HG03025 (cell line): ENCODE measurements around the gene ZDHHC11.
"Not testable (repeated sequence)": the region's sequence is repeated elsewhere in the genome, so short reads cannot be mapped to it uniquely, and the experiment has no call there.

Experiments used
- ATAC-seq: cut with Tn5 transposase; IDR thresholded peaks from one replicate; pipeline ENCODE4 v1.9.1; 2021; ENCODE audit warnings: mild to moderate bottlenecking, moderate library complexity; ENCODE audit not compliant: unreplicated experiment, low FRiP score

The ZDHHC11 gene

DNA sequence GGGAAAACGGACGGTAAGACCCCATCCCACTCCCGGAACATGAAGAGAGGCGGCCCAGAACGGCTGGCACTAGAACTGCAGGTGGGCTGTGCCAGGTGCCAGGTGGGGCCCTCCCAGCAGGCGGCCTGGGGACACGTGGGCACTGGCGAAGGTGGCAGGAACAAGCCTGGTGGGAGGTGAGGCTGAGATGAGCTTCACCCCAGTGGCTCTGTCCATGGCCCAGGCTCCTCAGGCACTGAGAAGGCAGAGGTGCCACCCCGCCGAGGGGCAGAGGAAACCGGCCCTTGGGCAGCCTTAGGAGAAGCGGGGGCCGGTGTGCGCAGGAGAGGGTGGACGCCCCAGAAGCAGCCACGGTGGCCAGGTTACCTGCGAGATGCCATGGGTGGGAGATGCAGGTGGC lies 70.2 kb downstream of the ZDHHC11 start:
- not testable (repeated sequence) for ATAC-seq

DNA sequence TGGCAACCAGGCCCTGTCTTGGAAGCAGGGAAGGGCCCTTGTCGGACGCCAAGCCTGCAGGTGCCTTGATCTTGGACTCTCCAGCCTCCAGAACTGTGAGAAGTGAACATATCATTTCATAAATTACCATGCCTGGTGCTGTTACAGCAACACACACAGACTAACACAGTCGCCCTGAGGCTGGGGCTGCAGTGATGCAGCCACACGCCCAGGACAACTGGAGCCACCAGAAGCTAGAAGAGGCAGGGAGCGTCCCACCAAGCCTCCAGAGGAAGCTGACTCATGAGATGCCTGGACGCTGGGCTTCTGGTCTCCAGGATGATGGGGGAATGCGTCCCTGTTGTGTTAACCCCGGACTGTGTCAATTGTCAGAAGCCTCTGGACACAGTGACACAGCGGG lies 71.8 kb downstream of the ZDHHC11 start:
- ATAC-seq: not testable (repeated sequence)

DNA sequence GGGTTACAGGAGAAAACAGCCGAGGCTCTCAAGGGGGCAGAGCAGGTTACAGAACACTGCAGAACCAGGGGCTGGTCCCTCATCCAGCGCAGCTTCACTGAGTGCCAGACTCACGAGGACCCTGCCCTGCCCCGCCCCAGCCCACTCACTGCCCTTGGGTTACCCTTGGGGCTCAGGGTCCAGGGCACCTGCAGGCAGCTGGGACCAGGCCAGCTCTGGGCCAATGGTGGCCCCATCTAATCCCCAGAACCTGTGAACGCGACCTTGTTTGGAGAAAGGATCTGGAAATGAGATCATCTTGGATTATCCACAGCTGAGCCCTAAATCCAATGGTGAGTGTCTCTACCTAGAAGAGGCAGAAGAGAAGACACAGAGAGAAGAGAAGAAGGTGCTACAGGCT lies 72.4 kb downstream of the ZDHHC11 start:
- not testable (repeated sequence) for ATAC-seq

DNA sequence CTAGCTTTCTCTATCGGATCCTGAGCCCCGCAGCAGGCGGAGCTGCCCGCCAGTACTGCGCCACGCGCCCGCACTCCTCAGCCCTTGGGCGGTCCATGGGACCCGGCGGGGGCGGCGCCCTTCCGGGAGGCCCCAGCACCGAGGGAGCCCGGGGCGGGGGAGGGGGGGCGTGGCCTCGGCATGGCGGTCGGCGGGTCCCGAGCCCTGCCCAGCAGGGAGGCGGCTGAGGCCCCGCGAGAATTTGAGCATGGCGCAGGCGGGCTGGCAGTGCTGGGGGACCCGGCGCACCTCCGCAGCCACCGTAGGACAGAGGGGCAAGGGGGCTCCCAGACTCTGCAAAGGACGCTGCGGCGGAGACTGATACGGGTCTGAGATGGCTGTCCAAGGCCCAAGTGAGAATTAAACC lies 73.0 kb downstream of the ZDHHC11 start:
- no peak for ATAC-seq

DNA sequence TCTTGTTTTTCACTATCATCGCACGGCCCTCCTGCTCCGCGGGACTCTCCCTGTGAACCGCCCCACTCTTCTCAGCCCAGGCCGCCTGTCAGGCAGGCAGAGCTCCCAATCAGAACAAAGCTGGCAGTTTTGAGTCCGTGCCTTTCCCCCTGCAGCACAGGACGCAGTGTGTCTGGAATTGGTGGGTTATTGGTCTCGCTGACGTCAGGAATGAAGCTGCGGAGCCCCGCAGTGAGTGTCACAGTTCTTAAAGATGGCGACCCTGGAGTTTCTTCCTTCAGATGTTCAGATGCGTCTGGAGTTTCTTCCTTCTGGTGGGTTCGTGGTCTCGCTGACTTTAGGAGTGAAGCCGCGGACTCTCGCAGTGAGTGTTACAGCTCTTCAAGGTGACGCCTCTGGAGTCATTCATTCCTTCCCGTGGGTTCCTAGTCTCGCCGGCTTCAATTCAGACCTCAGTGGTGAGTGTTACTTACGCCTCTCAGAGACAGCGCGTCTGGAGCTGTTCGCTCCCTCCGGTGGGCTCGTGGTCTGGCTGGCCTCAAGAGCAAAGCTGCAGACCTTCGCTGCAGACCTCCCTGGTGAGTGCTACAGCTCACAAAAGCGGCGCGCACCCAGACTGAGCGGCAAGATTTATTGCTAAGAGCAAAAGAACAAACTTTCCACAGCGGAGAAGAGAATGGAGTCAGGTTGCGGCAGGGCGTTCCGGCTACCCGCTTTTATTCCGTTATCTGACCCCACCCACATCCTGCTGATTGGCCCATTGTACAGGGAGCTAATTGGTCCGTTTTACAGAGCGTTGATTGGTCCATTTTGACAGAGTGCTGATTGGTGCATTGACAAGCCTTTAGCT lies 73.7 kb downstream of the ZDHHC11 start:
- ATAC-seq: no peak

DNA sequence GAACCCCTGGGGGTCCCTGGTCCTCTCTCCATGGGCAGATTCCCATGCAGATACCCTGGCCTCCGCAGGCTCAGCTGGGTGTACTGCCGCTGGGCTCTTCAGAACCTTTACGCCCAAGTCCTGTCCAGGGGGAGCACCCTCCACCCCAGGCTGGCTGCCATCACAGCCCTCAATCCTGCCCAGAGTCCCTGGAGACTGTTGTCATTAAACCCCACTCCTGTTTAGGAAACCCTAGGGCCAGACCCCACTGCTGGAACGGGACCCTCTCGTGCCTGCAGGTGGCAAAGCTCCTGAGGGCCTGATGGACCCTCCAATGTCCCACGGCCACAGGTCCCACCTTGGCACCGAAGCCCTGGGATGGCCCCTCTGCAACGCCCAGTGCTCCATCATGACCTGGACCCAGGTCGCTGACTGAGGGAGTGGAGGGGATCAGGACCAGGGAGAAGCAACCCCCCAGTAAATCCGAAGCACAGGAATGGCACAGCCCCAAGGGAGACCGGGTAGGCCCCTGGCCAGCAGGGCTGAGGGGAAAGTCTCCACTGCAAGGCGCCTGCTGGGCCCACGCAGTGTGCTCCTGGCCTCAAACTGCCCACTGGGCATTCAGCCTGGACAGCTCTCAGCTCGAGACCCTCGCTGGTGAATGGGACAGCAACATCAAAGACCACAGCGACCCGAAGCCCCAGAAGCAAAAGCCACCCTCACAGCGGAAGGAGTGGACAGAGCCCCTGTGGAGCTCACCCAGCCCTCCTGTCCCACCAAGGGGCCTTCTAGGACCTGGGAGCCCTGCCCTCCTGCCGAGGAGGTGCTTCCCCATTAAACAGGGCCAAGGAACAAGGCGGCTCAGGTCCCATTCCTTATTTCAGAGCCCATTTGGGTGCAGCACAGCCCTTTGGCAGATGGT lies 74.6 kb downstream of the ZDHHC11 start:
- no peak for ATAC-seq

DNA sequence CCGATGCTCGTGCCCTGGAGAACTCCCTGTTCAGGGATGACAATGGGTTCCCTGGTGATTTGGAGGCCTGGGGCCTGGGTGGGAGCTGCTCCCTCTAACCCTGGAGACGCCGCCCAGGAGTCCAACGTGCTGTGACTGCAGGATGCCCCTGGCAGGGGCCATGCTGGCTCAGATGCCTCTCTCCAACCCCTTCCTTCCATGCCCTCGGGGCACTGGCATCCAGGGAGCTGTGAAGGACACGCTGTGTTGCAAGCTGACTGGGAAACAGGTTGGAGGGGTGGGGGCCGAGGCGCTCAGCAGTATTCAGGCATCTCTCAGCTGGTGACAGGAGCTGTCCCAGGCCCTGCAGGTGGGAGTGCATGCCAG lies 75.2 kb downstream of the ZDHHC11 start:
- not testable (repeated sequence) for ATAC-seq

DNA sequence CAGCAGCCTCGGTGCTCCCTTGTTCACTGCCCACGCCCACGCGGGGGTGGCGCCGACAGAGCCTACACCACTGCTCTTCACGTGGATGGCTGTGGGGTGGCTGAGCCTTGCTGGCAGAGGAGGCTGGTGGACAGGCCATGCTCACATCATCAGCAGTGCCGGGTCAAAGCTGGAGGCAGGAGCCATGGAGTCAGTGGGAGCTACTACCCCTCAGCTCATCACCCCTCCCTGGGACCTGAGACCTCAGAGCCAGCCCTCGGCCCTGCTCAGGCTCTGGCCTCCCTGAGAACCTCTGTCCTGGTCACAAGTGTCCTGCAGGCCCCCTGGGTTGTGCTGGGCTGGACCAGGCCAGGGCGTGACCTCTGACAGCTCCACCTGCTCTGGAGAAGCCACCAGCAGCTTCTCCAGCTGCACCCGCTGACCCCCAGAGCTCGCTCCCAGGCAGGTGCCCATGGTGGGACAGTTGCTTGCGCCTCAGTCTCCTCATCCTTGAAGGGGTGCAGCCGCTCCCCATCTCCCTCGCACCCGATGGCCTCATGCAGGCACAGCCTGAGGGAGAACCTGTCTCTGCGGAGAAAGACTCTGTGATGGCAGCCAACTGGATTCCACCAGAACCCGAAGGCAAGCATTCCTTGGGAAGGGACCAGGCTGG lies 75.8 kb downstream of the ZDHHC11 start:
- not testable (repeated sequence) for ATAC-seq

DNA sequence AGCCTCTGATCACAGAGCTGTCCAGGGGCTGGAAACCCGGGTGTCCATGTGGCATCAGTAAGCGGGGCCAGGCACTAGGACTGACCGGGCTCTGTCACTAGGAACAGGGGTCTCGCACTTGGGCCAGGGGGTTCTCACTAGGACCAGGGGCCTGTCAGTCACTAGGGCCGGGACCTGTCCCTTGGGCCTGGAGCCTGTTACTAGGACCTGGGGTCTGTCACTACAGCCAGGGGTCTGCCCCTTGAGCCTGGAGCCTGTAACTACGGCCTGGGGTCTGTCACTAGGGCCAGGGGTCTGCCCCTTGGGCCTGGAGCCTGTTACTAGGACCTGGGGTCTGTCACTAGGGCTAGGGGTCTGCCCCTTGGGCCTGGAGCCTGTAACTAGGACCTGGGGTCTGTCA lies 76.5 kb downstream of the ZDHHC11 start:
- ATAC-seq: not testable (repeated sequence)

DNA sequence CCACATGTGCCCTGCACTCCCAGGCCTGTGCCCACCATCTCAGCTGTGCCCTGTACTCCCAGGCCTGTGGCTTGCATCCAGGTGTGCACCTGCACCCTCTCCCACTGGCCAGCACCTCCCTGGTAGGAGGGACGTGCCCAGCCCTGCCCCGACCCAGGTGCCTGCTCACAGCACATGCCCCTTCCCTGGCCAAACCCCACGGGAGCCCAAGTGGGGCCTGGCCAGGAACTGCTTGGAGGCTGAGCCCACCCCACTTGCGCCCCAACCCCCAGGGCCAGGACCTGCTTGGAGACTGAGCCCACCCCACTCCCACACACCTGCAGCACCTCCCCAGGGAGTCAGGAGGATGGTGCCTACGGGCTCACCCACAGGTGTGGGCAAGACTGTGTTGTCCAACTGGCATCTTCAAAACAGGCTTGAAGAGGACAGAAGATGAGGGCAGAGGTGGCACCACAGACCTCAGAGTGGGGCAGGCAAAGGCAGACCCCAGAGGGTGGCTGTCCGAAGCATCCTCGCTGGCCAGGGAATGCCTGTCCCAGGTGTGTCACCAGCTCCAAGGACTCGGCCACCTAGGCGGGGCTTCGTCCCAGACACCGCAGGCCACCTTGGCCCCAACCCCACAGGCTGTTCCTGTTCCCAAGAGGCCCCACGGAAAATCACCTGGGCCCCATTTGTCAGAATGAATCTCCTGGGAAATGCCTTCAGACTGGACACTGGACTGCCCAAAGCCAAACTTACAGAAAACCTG lies 77.1 kb downstream of the ZDHHC11 start:
- no peak for ATAC-seq

DNA sequence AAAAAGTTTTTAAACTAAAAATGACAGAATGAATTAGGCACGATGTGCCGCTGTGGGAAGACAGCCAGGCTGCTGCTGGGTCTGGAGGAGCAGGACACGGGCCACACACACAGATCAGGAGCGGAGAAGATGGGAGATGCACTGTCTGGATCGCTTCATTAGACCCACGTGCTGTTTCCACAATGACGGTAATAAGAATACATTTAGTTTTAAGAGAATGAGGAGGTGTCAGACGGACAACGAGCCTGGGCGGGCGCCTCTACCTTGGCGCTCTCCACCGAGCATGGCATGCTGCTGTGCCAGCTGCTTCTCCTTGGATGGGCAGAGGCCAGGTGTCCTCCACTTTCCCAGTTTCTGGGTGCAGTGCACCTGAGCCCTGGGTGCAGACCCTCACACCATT lies 77.9 kb downstream of the ZDHHC11 start:
- ATAC-seq: not testable (repeated sequence)

DNA sequence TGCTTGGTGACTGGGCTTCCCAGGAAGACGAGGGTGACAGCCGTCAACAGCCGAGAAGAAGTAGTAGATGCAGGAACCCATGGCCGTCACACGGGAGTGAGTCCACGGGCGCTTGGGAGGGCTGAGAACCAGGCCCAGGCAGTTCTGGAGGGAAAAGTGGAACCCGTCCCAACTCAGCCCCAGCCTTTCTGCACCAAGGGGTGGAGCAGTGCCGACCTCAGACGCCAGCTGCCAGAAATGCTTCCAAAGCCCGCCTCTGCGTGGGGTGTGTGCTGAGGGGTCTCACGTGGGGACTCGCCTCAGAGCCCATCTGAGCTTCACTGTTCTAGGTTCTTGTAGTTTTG lies 78.3 kb downstream of the ZDHHC11 start:
- not testable (repeated sequence) for ATAC-seq

DNA sequence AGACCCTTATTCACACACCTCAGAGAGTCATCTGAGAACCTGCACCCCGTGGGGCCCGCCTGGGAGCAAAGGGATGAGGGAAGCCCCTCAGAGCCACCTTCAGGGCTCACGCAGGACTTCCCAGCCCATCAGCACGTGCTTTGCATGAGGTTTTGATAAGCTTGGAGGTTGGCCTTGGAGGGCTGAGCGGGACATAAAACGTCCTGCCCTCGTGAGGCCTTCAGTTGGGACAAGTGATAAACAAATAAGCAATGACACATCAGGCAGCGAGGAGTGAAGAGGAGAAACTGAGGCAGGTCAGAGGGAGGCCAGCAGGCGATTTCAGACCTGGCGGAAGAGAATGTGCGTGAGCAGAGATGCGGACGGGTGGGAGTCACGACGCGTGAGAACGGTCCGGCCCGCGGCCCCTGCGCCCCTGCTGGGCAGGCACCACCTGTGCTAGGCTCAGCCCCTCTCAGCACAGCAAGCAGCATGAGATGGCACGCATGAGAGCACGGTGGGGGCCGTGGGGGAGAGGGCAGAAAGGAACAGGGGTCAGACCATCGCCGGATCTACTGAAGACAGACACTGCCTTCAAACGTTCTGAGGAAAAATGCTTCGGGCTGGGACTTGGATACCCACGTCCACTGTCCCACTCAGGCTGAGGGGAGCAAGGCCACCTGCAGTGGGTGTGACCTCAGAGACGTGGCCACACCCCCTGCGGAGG lies 78.8 kb downstream of the ZDHHC11 start:
- ATAC-seq: not testable (repeated sequence)

DNA sequence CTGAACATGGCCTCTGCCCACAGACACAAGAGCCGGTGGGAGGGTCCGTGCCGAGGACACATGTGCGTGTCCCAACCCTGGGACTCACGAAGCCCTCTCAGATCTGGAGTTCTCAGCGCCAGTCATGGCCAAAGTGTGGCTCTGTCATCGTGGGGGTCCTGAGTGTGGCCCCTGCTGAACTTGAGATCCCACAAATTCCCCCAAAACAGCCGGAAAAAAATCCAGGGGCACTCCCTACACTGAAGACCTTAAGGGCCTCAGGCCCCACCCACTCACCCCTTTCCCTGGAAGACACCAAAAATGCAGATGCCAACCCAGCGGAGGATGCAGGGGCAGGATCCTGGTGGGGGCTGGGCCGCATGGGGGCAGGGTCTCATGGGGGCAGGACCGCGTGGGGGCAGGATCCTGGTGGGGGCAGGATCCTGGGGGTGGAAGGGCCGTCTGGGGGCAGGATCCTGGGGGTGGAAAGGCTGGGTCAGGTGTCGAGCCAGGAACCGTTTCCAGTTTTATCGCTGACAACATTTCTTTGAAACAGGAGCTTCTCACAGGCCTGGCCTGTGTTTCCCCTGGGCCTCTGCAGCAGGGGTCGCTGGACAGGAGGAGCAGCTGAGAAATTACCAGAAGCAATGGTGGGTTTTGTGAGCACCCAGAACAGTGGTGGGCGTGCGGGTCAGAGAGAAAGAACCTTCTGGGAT lies 79.6 kb downstream of the ZDHHC11 start:
- not testable (repeated sequence) for ATAC-seq

DNA sequence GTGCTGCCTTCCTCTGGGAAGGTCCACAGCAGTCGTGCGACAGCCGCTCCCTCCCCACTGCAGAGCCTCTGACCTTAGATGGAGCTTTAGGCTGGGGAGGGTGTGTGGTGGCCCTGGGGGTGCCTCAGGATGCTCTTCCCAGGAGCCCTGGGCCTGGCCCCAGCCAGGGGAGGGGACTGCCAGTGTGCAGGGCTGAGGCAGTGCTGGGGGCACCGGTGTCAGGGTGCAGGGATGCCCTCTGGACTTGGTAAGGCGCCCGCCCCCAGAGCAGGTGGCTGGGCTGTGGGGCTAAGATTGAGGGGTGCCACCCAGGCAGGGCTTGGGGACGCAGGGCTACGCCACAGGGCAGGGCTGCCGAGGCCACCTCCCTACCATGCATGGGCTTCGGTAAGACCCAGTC lies 80.2 kb downstream of the ZDHHC11 start:
- not testable (repeated sequence) for ATAC-seq

DNA sequence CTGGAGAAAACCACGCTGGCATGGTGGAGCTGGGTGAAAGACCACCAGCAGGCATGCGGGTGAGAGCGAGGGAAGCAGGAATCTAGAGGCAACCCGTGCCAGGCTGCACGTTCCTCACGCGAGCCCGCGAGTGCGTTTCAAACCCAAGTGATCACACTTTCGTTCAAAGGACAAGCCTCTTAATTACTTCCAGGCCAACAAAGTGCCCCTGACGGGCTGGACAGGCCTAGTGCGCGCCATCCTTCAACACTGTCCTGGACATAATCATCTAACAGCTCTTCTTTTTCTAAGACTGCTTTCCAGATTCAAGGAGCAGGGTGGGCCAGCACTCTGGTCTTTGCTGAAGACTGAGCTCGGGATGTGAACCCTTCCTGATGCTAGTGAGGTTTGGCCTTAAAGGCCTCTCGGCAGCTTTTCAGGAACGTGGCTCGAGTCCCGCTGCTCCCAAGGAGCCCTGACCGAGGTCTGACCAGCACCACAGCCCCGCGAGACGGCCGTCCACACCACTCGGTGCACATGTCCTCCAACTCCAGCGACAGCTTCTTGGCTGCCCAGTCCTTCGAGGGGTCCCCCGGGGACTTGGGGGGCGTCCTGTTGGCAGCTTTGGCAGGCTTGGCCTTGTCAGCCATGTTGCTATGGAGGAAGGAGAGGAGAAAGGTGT lies 81.2 kb downstream of the ZDHHC11 start:
- ATAC-seq: not testable (repeated sequence)

DNA sequence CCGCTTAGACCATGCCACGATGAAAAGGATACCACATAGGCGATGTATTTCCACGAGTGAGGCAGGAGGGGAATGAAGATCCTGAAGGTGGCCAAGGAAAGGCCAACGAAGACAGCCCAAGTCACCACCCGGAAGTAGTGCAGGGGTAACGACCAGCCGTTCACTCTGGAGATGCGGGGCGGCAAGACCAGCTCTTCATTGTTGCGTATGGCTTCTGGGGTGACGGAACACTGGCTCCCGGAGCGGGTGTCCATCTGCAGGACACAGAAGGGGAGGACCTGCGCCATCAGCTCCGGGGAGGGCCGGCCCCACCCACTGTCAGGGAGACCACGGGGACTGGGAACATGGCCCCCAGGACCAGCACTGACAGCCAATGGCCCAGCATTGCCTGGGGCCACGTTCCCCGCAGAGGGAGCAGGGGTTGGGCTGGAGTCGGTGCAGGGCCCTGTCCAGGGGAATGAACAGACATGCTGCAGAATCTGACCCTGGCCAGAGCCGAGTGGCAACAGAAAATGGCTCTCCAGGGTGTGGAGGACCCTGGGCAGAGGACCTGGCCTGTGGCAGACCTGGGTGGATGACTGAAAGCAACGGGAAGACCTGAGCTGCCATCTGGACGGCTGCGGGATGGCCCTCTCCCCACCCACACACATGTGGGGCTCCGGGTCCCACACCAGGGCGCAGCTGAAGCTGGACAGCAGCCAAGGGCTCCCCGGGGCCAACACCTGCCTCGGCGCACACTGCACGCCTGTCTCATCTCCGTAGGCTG lies 83.9 kb downstream of the ZDHHC11 start:
- no peak for ATAC-seq
